DMS79 treated with DMSO at 0.1 percent for 48 hours (cell line): ENCODE results near the gene CROCC2.

Source experiments
- DNase-seq: peaks from one replicate; lab custom pipeline; 2025; lab: John Stamatoyannopoulos, UW

Gene CROCC2

GRCh38 chr2:240891492-240892340 is 14.4 kb upstream of the CROCC2 start:
- DNase-seq: no peak

DNA sequence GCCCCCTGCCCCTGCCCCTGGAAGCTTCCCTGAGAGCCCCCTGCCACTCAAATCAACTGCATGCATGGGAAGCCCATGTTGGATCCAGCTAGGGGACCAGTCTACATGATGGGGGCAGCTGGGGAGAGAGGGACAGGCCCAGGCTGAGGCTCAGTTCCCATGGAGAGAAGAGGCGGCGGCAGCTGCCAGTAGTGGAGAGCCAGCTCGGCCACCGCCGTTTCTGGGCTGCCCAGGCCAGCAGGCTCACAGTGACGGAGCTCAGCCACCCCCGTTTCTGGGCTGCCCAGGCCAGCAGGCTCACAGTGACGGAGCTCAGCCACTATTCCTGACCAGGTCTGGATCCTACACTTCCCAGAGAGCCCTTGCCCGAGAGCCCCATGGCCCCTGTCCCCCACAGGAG is 13.8 kb upstream of the CROCC2 start:
- DNase-seq: no peak

DNA sequence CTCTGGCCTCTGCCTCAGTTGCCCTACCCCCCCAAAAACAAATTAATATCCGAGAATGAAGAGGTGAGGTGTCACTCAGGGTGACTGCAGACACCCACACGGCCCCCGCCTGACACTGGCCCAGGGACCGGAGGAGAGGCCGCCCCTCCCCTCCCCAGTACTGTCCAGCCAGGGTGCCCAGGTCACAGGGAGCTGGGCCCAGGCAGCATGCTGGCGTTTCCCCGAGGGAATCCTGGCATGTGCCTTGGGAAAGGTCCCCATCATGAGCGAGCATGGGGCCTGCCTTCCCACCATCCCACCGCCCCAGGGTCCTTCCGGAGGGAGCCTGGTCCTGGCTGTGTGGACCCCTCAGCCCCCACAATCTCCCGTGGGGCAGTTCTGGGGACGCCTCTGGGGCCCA is 13.2 kb upstream of the CROCC2 start:
- DNase-seq: no peak

DNA sequence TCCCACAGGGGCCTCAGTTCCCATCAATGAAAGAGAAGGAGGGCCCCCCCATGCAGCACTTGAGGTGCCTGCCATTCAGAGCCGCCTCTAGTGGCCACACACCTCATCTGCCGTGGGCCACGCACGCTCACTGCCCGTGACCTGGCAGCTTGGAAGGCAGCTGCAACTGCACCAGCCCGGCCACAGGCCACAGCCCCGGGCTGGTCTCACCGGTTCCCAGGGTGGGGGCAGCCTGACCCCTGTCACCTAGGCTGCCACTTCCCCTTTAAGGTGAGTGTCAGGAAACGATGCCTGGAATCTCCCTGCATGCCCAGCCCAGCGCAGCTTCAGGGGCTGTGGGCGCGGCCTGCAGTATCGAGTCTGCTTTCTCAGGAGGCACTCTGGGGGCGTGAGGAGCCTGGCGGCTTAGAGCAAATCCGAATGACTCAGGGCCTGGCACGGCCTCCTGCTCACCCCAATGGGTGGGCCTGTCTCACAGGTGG is 12.7 kb upstream of the CROCC2 start:
- peak; percentile 18 for DNase-seq

GRCh38 chr2:240894006-240894405 is 12.1 kb upstream of the CROCC2 start:
- DNase-seq: no peak

- no peak for DNase-seq
Measured at GRCh38 chr2:240894836-240895558, 11.1 kb upstream of the CROCC2 start.

DNA sequence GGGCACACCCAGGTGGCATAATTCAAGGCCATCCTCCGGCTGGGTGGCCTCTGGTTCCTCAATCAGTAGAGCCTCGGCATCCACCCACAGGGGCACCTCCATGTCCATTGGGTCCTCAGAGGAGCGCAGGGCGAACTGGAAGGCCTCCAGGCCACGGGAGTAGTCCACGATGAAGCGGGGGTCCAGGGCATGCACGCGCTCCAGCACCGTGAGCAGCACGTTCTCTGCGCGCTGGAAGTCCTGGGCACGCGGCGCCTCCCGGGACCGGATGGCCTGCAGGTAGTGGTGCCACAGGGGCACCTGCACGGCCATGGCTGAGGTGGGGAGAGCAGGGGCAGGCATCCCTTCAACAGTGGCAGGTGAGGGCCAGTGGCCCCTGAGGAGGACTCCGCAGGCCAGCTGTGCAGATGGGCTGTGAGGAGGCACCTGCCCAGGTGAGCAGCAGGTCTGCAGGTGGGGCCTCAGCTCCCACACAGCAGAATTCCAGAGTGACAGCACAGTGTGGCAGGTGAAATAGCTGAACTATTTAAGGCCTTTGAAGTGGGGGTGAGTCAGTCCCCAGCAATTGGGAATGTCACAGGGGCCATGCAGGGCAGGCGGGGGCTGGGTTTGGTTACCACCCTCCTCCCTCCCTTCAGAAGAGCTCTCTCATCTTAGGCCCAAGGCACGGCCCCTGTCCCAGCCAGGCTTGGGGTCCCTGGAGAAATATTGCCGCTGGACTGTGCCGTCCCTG is 10.3 kb upstream of the CROCC2 start, which contains the start of gene MAB21L4:
MAB21L4 (minus strand) TSS at position 501 of the 733 bp plus-strand sequence; CDS start at position 342, 159 bp downstream.
- peak; percentile 10 for DNase-seq

DNA sequence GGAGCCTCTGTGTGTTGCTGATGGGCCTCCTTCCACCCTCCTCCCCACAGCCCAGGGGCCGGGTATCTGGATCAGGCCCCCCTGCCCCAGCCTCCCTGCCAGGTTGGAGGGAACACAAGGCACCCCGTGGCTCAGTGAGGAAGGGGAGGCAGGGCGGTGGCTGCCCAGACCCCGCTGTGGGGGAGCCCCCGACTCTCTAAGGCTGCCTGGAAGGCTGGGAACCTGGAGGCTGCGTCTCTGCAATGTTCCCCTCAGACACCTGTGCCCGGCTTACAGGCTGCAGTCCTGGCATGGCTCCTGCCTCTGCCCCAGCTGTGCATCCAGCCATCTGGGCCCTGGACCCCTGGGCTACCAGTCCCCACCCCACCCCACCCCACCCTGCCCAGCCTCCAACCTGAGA is 9.7 kb upstream of the CROCC2 start:
- DNase-seq: peak; percentile 33

- DNase-seq: peak; percentile 35
Measured at GRCh38 chr2:240896871-240897692, 9.1 kb upstream of the CROCC2 start.

- no peak for DNase-seq
Measured at GRCh38 chr2:240898108-240898730, 7.9 kb upstream of the CROCC2 start.

GRCh38 chr2:240898731-240899467 is 7.2 kb upstream of the CROCC2 start:
- DNase-seq: no peak

GRCh38 chr2:240899468-240899865 is 6.7 kb upstream of the CROCC2 start:
- DNase-seq: no peak

- DNase-seq: no peak
Measured at GRCh38 chr2:240900141-240900860, 5.8 kb upstream of the CROCC2 start.

DNA sequence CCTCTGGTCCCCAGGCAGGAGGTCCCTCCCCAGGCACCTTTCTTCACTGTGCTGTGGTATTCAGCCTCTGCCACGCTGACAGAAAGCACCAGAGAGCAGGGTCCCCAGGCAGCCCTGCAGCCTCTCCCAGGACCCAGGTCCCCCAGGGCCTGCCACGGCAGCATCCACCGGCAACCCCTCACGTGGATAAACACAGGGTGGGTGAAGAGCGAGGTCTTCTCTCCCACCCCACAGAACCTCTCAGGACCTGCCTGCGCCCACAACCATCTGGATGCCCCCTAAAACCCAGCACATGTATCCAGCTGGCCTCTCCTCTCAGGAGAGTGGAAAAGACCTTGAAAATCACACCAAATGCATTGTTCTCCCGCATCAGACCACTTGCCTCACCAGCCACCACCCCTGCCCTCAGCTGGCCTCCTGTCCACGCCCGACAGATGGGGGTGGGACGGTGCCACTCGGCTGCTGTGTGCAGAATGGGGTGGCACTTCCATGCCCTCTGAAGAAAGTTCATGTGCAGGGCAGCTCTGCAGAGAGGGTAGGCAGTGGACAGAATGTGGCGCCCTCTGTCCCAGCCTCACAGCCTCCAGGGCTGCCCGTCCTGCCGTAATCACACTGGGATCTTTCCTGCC is 4.0 kb upstream of the CROCC2 start:
- no peak for DNase-seq

DNA sequence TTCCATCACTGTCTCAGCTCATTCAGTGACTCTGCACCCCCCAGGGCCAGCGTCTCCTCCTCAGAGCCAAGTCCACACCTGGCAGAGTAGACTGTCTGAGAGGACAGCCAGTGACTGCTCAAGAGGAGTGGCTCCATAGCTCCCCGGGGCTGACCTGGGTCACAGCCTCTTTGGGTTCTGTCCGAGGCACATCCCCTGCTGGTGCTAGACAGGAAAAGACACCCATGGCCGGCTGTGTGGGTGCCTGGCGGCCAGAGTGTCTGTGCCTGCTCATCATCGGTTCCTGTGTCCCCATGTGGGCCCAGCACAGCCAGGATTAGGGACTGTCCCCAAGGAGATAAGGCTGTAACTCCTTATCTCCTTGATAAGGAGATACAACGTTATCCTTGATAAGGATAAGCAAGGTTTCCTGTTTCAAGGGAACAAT is 3.5 kb upstream of the CROCC2 start:
- DNase-seq: no peak

GRCh38 chr2:240903191-240904060 is 2.7 kb upstream of the CROCC2 start:
- DNase-seq: no peak

DNA sequence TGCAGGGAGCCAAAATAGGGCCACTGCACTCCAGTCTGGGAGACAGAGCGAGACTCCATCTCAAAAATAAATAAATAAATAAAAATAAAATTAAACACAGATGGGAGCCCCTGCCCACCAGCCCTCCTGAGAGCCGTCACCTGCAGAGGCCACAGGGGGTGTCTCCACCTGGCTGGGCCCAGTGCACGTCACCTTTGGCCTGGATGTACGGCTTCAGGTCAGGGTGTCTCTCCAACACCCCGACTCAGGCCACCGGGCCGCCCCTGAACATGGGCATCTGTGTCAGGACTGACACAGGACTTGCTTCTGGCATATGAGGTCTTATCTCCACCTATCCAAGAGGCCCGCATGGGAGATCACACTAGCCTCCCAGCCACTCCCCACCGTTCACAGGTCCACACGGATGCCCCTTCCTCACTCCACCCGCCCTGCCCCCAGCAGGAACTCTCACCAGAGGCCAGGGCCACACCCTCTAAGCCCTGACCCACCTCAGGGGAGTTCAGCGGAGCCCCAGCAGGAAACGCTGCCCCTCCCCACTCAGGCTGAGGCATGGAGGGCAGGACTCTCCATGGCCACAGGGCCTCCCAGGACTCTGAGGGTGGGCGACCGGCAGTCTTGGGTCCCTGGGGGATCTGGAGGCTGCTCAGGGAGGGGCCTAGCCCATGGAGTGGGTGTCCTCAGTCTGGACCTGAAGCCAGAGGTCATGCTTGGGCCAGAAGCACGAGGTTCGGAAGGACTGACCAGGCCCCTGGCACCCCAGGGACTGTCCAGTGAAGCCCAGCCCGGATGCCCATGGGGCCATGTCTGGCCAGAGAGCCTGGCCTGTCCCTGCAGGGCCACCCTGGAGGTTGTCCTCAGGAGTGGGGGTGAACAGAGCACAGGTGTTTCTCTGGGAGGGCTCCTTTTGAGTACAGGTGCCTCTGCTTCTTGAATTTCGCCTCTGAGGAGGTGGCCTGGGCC is 1.6 kb upstream of the CROCC2 start:
- no peak for DNase-seq
